ENCODE results near the gene SYT1.

DNA sequence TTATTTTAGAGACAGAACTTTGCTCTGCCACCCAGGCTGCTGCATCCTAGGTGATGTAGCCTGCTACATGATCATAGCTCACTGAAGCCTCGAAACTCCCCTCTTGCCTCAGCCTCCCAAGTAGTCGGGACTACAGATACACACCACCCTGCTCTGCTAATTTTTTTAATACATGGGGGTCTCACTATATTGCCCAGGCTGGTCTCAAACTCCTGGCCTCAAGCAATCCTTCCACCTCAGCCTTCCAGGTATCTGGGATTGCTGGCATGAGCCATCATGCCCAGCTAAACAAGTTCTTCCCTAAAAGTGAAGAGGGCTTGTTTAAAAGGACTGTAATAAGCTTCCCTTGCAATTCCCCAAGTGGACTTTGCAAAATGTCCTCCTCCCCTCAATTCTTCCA is 515.8 kb downstream of the SYT1 start:
- TF ChIP-seq, protein P1, sequence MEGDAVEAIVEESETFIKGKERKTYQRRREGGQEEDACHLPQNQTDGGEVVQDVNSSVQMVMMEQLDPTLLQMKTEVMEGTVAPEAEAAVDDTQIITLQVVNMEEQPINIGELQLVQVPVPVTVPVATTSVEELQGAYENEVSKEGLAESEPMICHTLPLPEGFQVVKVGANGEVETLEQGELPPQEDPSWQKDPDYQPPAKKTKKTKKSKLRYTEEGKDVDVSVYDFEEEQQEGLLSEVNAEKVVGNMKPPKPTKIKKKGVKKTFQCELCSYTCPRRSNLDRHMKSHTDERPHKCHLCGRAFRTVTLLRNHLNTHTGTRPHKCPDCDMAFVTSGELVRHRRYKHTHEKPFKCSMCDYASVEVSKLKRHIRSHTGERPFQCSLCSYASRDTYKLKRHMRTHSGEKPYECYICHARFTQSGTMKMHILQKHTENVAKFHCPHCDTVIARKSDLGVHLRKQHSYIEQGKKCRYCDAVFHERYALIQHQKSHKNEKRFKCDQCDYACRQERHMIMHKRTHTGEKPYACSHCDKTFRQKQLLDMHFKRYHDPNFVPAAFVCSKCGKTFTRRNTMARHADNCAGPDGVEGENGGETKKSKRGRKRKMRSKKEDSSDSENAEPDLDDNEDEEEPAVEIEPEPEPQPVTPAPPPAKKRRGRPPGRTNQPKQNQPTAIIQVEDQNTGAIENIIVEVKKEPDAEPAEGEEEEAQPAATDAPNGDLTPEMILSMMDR (IDR thresholded peaks at IDR 0.05), result no peak
- TF ChIP-seq POLR2A (IDR thresholded peaks at IDR 0.05), result no peak
